GM12892 (cell line): ENCODE results near the gene RMRP.

Source experiments
- DNase-seq: peaks from one replicate; pipeline ENCODE4 v3.0.0; 2011; ENCODE audit not compliant: insufficient read length
- FAIRE-seq: peaks from 2 replicates; lab custom pipeline; 2011; peaks lifted over from hg19 to GRCh38; lab: Jason Lieb, UNC
- POLR2A ChIP-seq: IDR thresholded peaks from 2 replicates; pipeline ENCODE4 v1.6.1; 2011; ENCODE audit warnings: low read depth, low read length, control low read depth
- POLR2AphosphoS5 ChIP-seq: IDR thresholded peaks from 2 replicates; pipeline ENCODE4 v1.6.1; 2011; ENCODE audit warnings: low read depth, low read length, control low read depth
- TAF1 ChIP-seq: IDR thresholded peaks from 2 replicates; pipeline ENCODE4 v1.6.1; 2011; ENCODE audit warnings: low read depth, mild to moderate bottlenecking, control low read depth, low read length, borderline replicate concordance

The RMRP gene

GRCh38 chr9:35636135-35636876 is 21.5 kb downstream of the RMRP start:
- DNase-seq (no peak), FAIRE-seq (no peak)
- TF ChIP-seq POLR2AphosphoS5 (no peak), TAF1 (no peak), POLR2A (no peak)

- FAIRE-seq (no peak), DNase-seq (no peak)
- TF ChIP-seq TAF1 (no peak), POLR2AphosphoS5 (no peak), POLR2A (no peak)
Observed at GRCh38 chr9:35635730-35636129, 22.1 kb downstream of the RMRP start.

- TF ChIP-seq POLR2A (no peak), POLR2AphosphoS5 (no peak), TAF1 (no peak)
- FAIRE-seq (no peak), DNase-seq (no peak)
Observed at GRCh38 chr9:35629597-35629996, 28.2 kb downstream of the RMRP start.

- DNase-seq (no peak), FAIRE-seq (no peak)
- TF ChIP-seq POLR2AphosphoS5 (no peak), POLR2A (no peak), TAF1 (no peak)
Observed at GRCh38 chr9:35628389-35628991, 29.3 kb downstream of the RMRP start.

GRCh38 chr9:35627575-35627974 is 30.2 kb downstream of the RMRP start:
- no peak for DNase-seq
- TF ChIP-seq POLR2A: no peak
- no peak for TF ChIP-seq TAF1
- TF ChIP-seq POLR2AphosphoS5: no peak
- FAIRE-seq: no peak

GRCh38 chr9:35619800-35620158 is 38.0 kb downstream of the RMRP start:
- TF ChIP-seq POLR2AphosphoS5 (no peak), POLR2A (no peak), TAF1 (no peak)
- FAIRE-seq (peak; percentile 68), DNase-seq (no peak)

GRCh38 chr9:35618854-35619799 is 38.7 kb downstream of the RMRP start:
- DNase-seq: no peak
- peak; percentile 93 for FAIRE-seq
- no peak; the same call in 1 of the 2 replicates for TF ChIP-seq POLR2A
- TF ChIP-seq TAF1: no peak

GRCh38 chr9:35618325-35618727 is 39.5 kb downstream of the RMRP start, which contains the start of gene CD72:
Gene CD72, minus strand, starts transcription at chr9:35618413. Its CDS starts 110 bp downstream, at chr9:35618303.
- TF ChIP-seq POLR2AphosphoS5: no peak
- 0 out of 2 replicates have a peak, but pooled peaks have one; percentile 24 for TF ChIP-seq POLR2A
- TF ChIP-seq TAF1: no peak
- FAIRE-seq (peak; percentile 86), DNase-seq (no peak)

- no peak for FAIRE-seq
- DNase-seq: no peak
- TF ChIP-seq TAF1 (no peak), POLR2A (no peak), POLR2AphosphoS5 (no peak)
Observed at GRCh38 chr9:35617548-35617947, 40.3 kb downstream of the RMRP start.

- TF ChIP-seq POLR2AphosphoS5: peak; percentile 57; the same call in 1 of the 2 replicates
- peak; percentile 57; the same call in 1 of the 2 replicates for TF ChIP-seq POLR2A
- no peak for TF ChIP-seq TAF1
- DNase-seq (peak; percentile 79), FAIRE-seq (peak; percentile 90)
Observed at GRCh38 chr9:35616681-35617459, 40.9 kb downstream of the RMRP start.
